ENCODE results near the gene ZRANB1.
"Not testable (repeated sequence)": the region's sequence is repeated elsewhere in the genome, so short reads cannot be mapped to it uniquely, and the experiment has no call there.

The ZRANB1 gene

DNA sequence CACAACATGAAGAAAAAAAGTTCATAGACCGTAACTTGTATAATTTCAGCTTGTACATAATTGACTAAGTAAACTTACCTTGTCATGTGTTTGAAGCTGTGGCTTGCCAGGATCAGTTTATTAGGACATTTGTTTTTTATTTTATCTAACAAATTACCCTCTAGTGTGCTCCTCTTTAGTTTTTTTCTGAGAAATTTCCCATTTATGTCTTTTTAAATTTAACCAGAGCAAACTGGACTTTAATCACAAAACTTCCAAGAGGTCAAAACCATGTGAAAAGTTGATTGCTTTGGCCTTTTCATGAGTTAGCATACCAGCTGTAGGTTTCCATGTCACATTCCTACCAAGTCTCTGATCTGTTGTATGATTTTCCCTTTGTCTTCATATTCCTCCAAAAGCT, 42.5 kb downstream of the ZRANB1 start:
- Histone ChIP-seq H3K36me3 (ENCODE audit: control insufficient read depth in 4 of 4, insufficient read depth in 4 of 4, low read length in 3 of 4) (peaks cover 28 to 63% (median 44%) of the 10 kb centered on the region in 4 experiments), H3K4me1 (ENCODE audit: control extremely low read depth in 1 of 4, control insufficient read depth in 4 of 4, insufficient read depth in 4 of 4, low read length in 3 of 4) (peaks cover 0 to 10% (median 7%) of the 10 kb centered on the region in 4 experiments), H3K27me3 (replicated peaks in 2 of 5; ENCODE audit: control insufficient read depth in 4 of 5, insufficient read depth in 5 of 5, low read length in 4 of 5) (no peaks in the 10 kb centered on the region), H3K9me3 (ENCODE audit: control extremely low read depth in 1 of 5, control insufficient read depth in 4 of 5, insufficient read depth in 2 of 5, low read depth in 1 of 5, low read length in 4 of 5) (no peaks in the 10 kb centered on the region), H3K4me3 (ENCODE audit: control insufficient read depth in 1 of 7, extremely low read depth in 1 of 7, insufficient read depth in 4 of 7, low read depth in 2 of 7, low read length in 6 of 7) (no peak overlapping the region), H3K27ac (ENCODE audit: insufficient read depth in 1 of 2, low read depth in 1 of 2, low read length in 2 of 2, poor library complexity in 1 of 2, severe bottlenecking in 2 of 2) (no peak overlapping the region)
- CTCF ChIA-PET = no interaction called here
- WGBS (ENCODE audit: insufficient coverage) = no CpG with 5 or more reads among the region's 1 CpG
- POLR2A ChIA-PET = no interaction called here
- DNase-seq = no peak

GRCh38 chr10:124985162-124985561, 43.2 kb downstream of the ZRANB1 start:
- H3K27ac ChIP-seq (ENCODE audit: insufficient read depth in 1 of 2, low read depth in 1 of 2, low read length in 2 of 2, poor library complexity in 1 of 2, severe bottlenecking in 2 of 2) = no peak overlapping the region
- H3K9me3 ChIP-seq (ENCODE audit: control extremely low read depth in 1 of 5, control insufficient read depth in 4 of 5, insufficient read depth in 2 of 5, low read depth in 1 of 5, low read length in 4 of 5) = no peaks in the 10 kb centered on the region
- POLR2A ChIA-PET = no interaction called here
- peaks cover 0 to 10% (median 7%) of the 10 kb centered on the region in 4 experiments for H3K4me1 ChIP-seq (ENCODE audit: control extremely low read depth in 1 of 4, control insufficient read depth in 4 of 4, insufficient read depth in 4 of 4, low read length in 3 of 4)
- CTCF ChIA-PET = no interaction called here
- no peaks in the 10 kb centered on the region for H3K27me3 ChIP-seq (replicated peaks in 2 of 5; ENCODE audit: control insufficient read depth in 4 of 5, insufficient read depth in 5 of 5, low read length in 4 of 5)
- H3K4me3 ChIP-seq (ENCODE audit: control insufficient read depth in 1 of 7, extremely low read depth in 1 of 7, insufficient read depth in 4 of 7, low read depth in 2 of 7, low read length in 6 of 7) = no peak overlapping the region
- 100% methylated on average over 2 of the region's 5 CpGs for WGBS (ENCODE audit: insufficient coverage)
- DNase-seq = no peak
- peaks cover 30 to 70% (median 49%) of the 10 kb centered on the region in 4 experiments for H3K36me3 ChIP-seq (ENCODE audit: control insufficient read depth in 4 of 4, insufficient read depth in 4 of 4, low read length in 3 of 4)

DNA sequence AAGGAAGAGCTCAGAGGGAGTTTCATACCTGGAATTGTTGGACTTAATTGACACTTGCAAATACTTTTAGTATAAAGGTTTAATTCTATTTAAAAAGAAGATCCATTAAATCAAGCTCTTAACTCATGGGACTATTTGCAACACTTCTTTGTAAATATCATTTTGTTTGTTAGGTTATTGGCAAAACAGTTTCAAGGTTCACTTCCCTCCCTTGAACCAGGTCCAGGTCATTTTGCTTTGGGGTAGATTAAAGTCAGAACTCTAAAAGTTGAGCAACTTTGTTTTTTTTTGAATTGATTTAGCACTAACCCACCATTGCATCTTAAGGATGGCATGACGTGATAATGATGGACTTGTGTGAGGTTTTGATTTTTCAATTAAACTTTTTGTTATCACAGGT, 45.9 kb downstream of the ZRANB1 start:
- no CpG with 5 or more reads among the region's 1 CpG for WGBS (ENCODE audit: insufficient coverage)
- peaks cover 25 to 76% (median 63%) of the 10 kb centered on the region in 4 experiments for H3K36me3 ChIP-seq (ENCODE audit: control insufficient read depth in 4 of 4, insufficient read depth in 4 of 4, low read length in 3 of 4)
- CTCF ChIA-PET = interaction anchor here (0.7 to 1.3 kb wide), 2 partner anchors 73 to 86 kb away, joined by 3 to 8 read pairs; no protein-coding TSS in a partner anchor

GRCh38 chr10:124988753-124989152, 46.8 kb downstream of the ZRANB1 start:
- CTCF ChIA-PET = interaction anchor here (0.9 kb wide), 1 partner anchor 21 kb away, joined by 3 read pairs; no protein-coding TSS in a partner anchor
- H3K27me3 ChIP-seq (replicated peaks in 2 of 5; ENCODE audit: control insufficient read depth in 4 of 5, insufficient read depth in 5 of 5, low read length in 4 of 5); H3K27ac ChIP-seq (ENCODE audit: insufficient read depth in 1 of 2, low read depth in 1 of 2, low read length in 2 of 2, poor library complexity in 1 of 2, severe bottlenecking in 2 of 2); H3K9me3 ChIP-seq (ENCODE audit: control extremely low read depth in 1 of 5, control insufficient read depth in 4 of 5, insufficient read depth in 2 of 5, low read depth in 1 of 5, low read length in 4 of 5); POLR2A ChIA-PET; H3K4me3 ChIP-seq (ENCODE audit: control insufficient read depth in 1 of 7, extremely low read depth in 1 of 7, insufficient read depth in 4 of 7, low read depth in 2 of 7, low read length in 6 of 7); DNase-seq: not testable (repeated sequence)
- Histone ChIP-seq H3K4me1 (ENCODE audit: control extremely low read depth in 1 of 4, control insufficient read depth in 4 of 4, insufficient read depth in 4 of 4, low read length in 3 of 4) (peaks cover 0 to 11% (median 3%) of the 10 kb centered on the region in 4 experiments), H3K36me3 (ENCODE audit: control insufficient read depth in 4 of 4, insufficient read depth in 4 of 4, low read length in 3 of 4) (peaks cover 22 to 80% (median 66%) of the 10 kb centered on the region in 4 experiments)
- WGBS (ENCODE audit: insufficient coverage) = 81% methylated on average over 3 of the region's 4 CpGs

More for the DNA sequence above, 45.9 kb downstream of the ZRANB1 start:
- Histone ChIP-seq H3K4me3 (ENCODE audit: control insufficient read depth in 1 of 7, extremely low read depth in 1 of 7, insufficient read depth in 4 of 7, low read depth in 2 of 7, low read length in 6 of 7) (no peak overlapping the region), H3K4me1 (ENCODE audit: control extremely low read depth in 1 of 4, control insufficient read depth in 4 of 4, insufficient read depth in 4 of 4, low read length in 3 of 4) (peaks cover 0 to 14% (median 10%) of the 10 kb centered on the region in 4 experiments), H3K27ac (ENCODE audit: insufficient read depth in 1 of 2, low read depth in 1 of 2, low read length in 2 of 2, poor library complexity in 1 of 2, severe bottlenecking in 2 of 2) (no peak overlapping the region), H3K9me3 (ENCODE audit: control extremely low read depth in 1 of 5, control insufficient read depth in 4 of 5, insufficient read depth in 2 of 5, low read depth in 1 of 5, low read length in 4 of 5) (no peaks in the 10 kb centered on the region), H3K27me3 (replicated peaks in 2 of 5; ENCODE audit: control insufficient read depth in 4 of 5, insufficient read depth in 5 of 5, low read length in 4 of 5) (no peaks in the 10 kb centered on the region)
- DNase-seq = no peak
- POLR2A ChIA-PET = no interaction called here

DNA sequence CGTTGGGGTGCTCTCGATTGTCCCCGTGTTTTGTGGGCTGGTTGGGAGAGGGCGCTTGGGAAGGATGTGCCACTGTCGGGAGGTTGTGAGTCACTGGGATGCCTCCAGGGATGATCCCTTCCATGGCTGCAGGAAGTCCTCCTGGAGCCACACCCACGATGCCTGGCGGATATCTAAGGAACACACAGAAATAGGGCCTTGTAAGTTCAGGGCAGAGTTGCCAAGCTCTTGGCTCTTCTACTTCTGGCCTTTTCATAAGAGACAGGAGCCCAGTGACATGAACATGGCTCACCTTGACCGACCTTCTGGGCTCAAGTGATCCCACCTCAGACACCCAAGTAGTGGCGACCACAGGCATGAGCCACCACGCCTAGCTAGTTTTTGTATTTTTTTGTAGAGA, 47.6 kb downstream of the ZRANB1 start:
- no peak overlapping the region for H3K27ac ChIP-seq (ENCODE audit: insufficient read depth in 1 of 2, low read depth in 1 of 2, low read length in 2 of 2, poor library complexity in 1 of 2, severe bottlenecking in 2 of 2)
- POLR2A ChIA-PET = no interaction called here
- no peaks in the 10 kb centered on the region for H3K27me3 ChIP-seq (replicated peaks in 2 of 5; ENCODE audit: control insufficient read depth in 4 of 5, insufficient read depth in 5 of 5, low read length in 4 of 5)
- H3K9me3 ChIP-seq (ENCODE audit: control extremely low read depth in 1 of 5, control insufficient read depth in 4 of 5, insufficient read depth in 2 of 5, low read depth in 1 of 5, low read length in 4 of 5) = no peaks in the 10 kb centered on the region
- H3K4me3 ChIP-seq (ENCODE audit: control insufficient read depth in 1 of 7, extremely low read depth in 1 of 7, insufficient read depth in 4 of 7, low read depth in 2 of 7, low read length in 6 of 7) = no peak overlapping the region
- peaks cover 22 to 83% (median 67%) of the 10 kb centered on the region in 4 experiments for H3K36me3 ChIP-seq (ENCODE audit: control insufficient read depth in 4 of 4, insufficient read depth in 4 of 4, low read length in 3 of 4)
- DNase-seq = no peak
- WGBS (ENCODE audit: insufficient coverage) = 98% methylated on average over 9 of the region's 10 CpGs
- CTCF ChIA-PET = interaction anchor here (0.6 to 1.2 kb wide), 2 partner anchors 9 to 155 kb away, joined by 3 to 4 read pairs; no protein-coding TSS in a partner anchor
- H3K4me1 ChIP-seq (ENCODE audit: control extremely low read depth in 1 of 4, control insufficient read depth in 4 of 4, insufficient read depth in 4 of 4, low read length in 3 of 4) = peaks cover 0 to 9% (median 0%) of the 10 kb centered on the region in 4 experiments

GRCh38 chr10:124990671-124991625, 49.0 kb downstream of the ZRANB1 start:
- DNase-seq = no peak
- Histone ChIP-seq H3K4me3 (ENCODE audit: control insufficient read depth in 1 of 7, extremely low read depth in 1 of 7, insufficient read depth in 4 of 7, low read depth in 2 of 7, low read length in 6 of 7) (no peak overlapping the region), H3K27me3 (replicated peaks in 2 of 5; ENCODE audit: control insufficient read depth in 4 of 5, insufficient read depth in 5 of 5, low read length in 4 of 5) (no peaks in the 10 kb centered on the region), H3K4me1 (ENCODE audit: control extremely low read depth in 1 of 4, control insufficient read depth in 4 of 4, insufficient read depth in 4 of 4, low read length in 3 of 4) (peaks cover 0 to 9% (median 0%) of the 10 kb centered on the region in 4 experiments), H3K9me3 (ENCODE audit: control extremely low read depth in 1 of 5, control insufficient read depth in 4 of 5, insufficient read depth in 2 of 5, low read depth in 1 of 5, low read length in 4 of 5) (no peaks in the 10 kb centered on the region), H3K27ac (ENCODE audit: insufficient read depth in 1 of 2, low read depth in 1 of 2, low read length in 2 of 2, poor library complexity in 1 of 2, severe bottlenecking in 2 of 2) (no peak overlapping the region), H3K36me3 (ENCODE audit: control insufficient read depth in 4 of 4, insufficient read depth in 4 of 4, low read length in 3 of 4) (peaks cover 20 to 82% (median 68%) of the 10 kb centered on the region in 4 experiments)
- ChIA-PET POLR2A (no interaction called here), CTCF (interaction anchor here (1.1 to 3.3 kb wide), 6 partner anchors 9 to 71 kb away, joined by 3 to 19 read pairs (median 5); no protein-coding TSS in a partner anchor)
- 93% methylated on average over 12 of the region's 14 CpGs for WGBS (ENCODE audit: insufficient coverage)

DNA sequence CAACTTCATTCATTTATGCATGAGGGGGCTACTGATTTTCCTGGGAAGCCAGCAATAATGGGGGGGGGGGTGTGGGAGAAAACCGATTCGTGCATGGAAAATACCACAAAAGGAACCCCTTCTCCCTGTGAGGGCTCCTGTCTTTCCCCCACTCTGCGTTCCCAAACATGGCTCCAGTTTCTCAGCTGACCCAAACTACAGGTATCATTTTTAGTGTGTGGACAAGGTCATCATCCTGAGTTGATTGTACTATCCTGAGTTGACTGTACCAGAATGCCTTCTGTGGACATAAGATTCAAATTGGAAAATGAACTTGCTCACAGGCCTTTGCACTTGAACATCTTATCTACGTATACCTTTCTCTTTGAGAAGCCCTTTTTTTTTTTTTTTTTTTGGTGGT, 49.9 kb downstream of the ZRANB1 start:
- H3K27ac ChIP-seq (ENCODE audit: insufficient read depth in 1 of 2, low read depth in 1 of 2, low read length in 2 of 2, poor library complexity in 1 of 2, severe bottlenecking in 2 of 2) = no peak overlapping the region
- H3K4me1 ChIP-seq (ENCODE audit: control extremely low read depth in 1 of 4, control insufficient read depth in 4 of 4, insufficient read depth in 4 of 4, low read length in 3 of 4) = peaks cover 0 to 9% (median 0%) of the 10 kb centered on the region in 4 experiments
- ChIA-PET CTCF (interaction anchor here (0.9 to 3.3 kb wide), 16 partner anchors 10 to 351 kb away, joined by 3 to 19 read pairs (median 5); no protein-coding TSS in a partner anchor), POLR2A (no interaction called here)
- no peak for DNase-seq
- no peaks in the 10 kb centered on the region for H3K9me3 ChIP-seq (ENCODE audit: control extremely low read depth in 1 of 5, control insufficient read depth in 4 of 5, insufficient read depth in 2 of 5, low read depth in 1 of 5, low read length in 4 of 5)
- no peak overlapping the region for H3K4me3 ChIP-seq (ENCODE audit: control insufficient read depth in 1 of 7, extremely low read depth in 1 of 7, insufficient read depth in 4 of 7, low read depth in 2 of 7, low read length in 6 of 7)
- 100% methylated on average over 1 of the region's 4 CpGs for WGBS (ENCODE audit: insufficient coverage)
- H3K27me3 ChIP-seq (replicated peaks in 2 of 5; ENCODE audit: control insufficient read depth in 4 of 5, insufficient read depth in 5 of 5, low read length in 4 of 5) = no peaks in the 10 kb centered on the region
- H3K36me3 ChIP-seq (ENCODE audit: control insufficient read depth in 4 of 4, insufficient read depth in 4 of 4, low read length in 3 of 4) = peaks cover 16 to 81% (median 68%) of the 10 kb centered on the region in 4 experiments

Measured in common myeloid progenitor, CD34-positive (primary cell).